Measurements from ENCODE around the gene RPL36.

Gene RPL36

DNA sequence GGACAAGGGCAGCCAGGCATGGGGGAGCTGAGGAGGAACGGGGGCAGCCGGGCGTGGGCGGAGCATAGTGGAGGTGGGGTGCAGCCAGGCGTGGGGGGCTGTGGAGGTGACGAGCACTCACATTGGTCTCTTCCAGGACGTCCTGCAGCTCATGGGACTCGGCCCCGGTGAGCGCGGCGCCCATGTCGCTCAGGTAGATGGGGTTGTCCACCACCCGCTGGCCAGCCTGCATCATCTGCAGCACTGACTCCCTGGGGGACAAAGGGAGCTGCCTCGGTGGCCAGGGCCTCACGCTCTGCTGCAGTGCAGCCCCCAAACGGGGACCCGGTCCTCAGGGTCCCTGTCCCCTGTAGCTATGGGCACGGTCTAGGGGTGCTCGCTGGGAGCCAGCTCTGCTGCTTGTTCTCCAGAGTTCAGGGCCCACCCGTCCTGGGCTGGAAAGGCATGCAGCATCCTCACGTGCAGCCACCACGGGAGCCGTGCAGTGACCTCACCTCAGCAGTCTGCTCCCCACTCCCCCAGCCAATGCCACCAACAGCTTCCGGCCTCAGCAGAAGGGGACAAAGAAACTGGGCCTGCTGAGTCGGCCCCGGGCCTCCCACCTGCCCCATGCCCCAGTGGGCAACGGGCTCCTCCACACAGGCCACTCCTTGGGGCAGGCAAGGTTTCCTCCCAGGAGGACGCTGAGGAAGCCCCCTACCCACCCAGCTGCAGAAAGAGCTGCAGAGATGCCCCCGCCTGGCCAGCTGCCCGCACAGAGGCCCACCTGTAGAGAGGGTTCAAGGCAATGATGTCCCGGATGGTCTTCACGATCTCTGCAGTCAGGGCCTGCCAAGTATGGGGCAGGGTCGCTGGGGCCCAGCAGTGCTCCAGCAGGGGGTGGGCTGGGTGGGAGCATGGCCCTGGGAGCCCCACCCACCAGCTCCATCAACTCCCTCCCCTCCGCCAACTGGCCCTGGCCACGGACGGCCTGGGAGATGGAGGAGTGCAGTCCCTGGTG lies 17.8 kb downstream of the RPL36 start:
- ATAC-seq: no peak
- TF ChIP-seq ZNF565 (CRISPR knock-in tag; conservative IDR thresholded peaks at IDR 0.05; ENCODE audit: low read depth): no peak
- no peak for TF ChIP-seq ZC3H10 (CRISPR knock-in tag; IDR thresholded peaks at IDR 0.05)
- TF ChIP-seq, protein P1, sequence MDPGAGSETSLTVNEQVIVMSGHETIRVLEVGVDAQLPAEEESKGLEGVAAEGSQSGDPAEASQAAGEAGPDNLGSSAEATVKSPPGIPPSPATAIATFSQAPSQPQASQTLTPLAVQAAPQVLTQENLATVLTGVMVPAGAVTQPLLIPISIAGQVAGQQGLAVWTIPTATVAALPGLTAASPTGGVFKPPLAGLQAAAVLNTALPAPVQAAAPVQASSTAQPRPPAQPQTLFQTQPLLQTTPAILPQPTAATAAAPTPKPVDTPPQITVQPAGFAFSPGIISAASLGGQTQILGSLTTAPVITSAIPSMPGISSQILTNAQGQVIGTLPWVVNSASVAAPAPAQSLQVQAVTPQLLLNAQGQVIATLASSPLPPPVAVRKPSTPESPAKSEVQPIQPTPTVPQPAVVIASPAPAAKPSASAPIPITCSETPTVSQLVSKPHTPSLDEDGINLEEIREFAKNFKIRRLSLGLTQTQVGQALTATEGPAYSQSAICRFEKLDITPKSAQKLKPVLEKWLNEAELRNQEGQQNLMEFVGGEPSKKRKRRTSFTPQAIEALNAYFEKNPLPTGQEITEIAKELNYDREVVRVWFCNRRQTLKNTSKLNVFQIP (CRISPR knock-in tag; IDR thresholded peaks at IDR 0.05; ENCODE audit: borderline replicate concordance, low read depth): no peak
- TF ChIP-seq GLIS3 (CRISPR knock-in tag; IDR thresholded peaks at IDR 0.05): no peak
- TF ChIP-seq SNAI2 (CRISPR knock-in tag; IDR thresholded peaks at IDR 0.05): no peak
- no peak for TF ChIP-seq ZFP3 (CRISPR knock-in tag; IDR thresholded peaks at IDR 0.05)
- TF ChIP-seq ESRRG (CRISPR knock-in tag; IDR thresholded peaks at IDR 0.05): no peak
- no peak for TF ChIP-seq BACH2 (CRISPR knock-in tag; IDR thresholded peaks at IDR 0.05; ENCODE audit: borderline replicate concordance)
- no peak for TF ChIP-seq ZNF8 (CRISPR knock-in tag; IDR thresholded peaks at IDR 0.05)
- TF ChIP-seq RARB (CRISPR knock-in tag; IDR thresholded peaks at IDR 0.05): no peak
- TF ChIP-seq CSDC2 (CRISPR knock-in tag; IDR thresholded peaks at IDR 0.05): no peak
- no peak for TF ChIP-seq OSR1 (CRISPR knock-in tag; IDR thresholded peaks at IDR 0.05)
- TF ChIP-seq, protein P2, sequence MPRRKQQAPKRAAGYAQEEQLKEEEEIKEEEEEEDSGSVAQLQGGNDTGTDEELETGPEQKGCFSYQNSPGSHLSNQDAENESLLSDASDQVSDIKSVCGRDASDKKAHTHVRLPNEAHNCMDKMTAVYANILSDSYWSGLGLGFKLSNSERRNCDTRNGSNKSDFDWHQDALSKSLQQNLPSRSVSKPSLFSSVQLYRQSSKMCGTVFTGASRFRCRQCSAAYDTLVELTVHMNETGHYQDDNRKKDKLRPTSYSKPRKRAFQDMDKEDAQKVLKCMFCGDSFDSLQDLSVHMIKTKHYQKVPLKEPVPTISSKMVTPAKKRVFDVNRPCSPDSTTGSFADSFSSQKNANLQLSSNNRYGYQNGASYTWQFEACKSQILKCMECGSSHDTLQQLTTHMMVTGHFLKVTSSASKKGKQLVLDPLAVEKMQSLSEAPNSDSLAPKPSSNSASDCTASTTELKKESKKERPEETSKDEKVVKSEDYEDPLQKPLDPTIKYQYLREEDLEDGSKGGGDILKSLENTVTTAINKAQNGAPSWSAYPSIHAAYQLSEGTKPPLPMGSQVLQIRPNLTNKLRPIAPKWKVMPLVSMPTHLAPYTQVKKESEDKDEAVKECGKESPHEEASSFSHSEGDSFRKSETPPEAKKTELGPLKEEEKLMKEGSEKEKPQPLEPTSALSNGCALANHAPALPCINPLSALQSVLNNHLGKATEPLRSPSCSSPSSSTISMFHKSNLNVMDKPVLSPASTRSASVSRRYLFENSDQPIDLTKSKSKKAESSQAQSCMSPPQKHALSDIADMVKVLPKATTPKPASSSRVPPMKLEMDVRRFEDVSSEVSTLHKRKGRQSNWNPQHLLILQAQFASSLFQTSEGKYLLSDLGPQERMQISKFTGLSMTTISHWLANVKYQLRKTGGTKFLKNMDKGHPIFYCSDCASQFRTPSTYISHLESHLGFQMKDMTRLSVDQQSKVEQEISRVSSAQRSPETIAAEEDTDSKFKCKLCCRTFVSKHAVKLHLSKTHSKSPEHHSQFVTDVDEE (CRISPR knock-in tag; IDR thresholded peaks at IDR 0.05): no peak
- TF ChIP-seq, protein P3, sequence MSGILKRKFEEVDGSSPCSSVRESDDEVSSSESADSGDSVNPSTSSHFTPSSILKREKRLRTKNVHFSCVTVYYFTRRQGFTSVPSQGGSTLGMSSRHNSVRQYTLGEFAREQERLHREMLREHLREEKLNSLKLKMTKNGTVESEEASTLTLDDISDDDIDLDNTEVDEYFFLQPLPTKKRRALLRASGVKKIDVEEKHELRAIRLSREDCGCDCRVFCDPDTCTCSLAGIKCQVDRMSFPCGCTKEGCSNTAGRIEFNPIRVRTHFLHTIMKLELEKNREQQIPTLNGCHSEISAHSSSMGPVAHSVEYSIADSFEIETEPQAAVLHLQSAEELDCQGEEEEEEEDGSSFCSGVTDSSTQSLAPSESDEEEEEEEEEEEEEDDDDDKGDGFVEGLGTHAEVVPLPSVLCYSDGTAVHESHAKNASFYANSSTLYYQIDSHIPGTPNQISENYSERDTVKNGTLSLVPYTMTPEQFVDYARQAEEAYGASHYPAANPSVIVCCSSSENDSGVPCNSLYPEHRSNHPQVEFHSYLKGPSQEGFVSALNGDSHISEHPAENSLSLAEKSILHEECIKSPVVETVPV (CRISPR knock-in tag; IDR thresholded peaks at IDR 0.05): no peak
- no peak for TF ChIP-seq ZFP30 (CRISPR knock-in tag; IDR thresholded peaks at IDR 0.05)
- TF ChIP-seq ZNF70 (CRISPR knock-in tag; IDR thresholded peaks at IDR 0.05): no peak
- no peak for TF ChIP-seq PPARA (CRISPR knock-in tag; IDR thresholded peaks at IDR 0.05; ENCODE audit: borderline replicate concordance)
- TF ChIP-seq, protein P4, sequence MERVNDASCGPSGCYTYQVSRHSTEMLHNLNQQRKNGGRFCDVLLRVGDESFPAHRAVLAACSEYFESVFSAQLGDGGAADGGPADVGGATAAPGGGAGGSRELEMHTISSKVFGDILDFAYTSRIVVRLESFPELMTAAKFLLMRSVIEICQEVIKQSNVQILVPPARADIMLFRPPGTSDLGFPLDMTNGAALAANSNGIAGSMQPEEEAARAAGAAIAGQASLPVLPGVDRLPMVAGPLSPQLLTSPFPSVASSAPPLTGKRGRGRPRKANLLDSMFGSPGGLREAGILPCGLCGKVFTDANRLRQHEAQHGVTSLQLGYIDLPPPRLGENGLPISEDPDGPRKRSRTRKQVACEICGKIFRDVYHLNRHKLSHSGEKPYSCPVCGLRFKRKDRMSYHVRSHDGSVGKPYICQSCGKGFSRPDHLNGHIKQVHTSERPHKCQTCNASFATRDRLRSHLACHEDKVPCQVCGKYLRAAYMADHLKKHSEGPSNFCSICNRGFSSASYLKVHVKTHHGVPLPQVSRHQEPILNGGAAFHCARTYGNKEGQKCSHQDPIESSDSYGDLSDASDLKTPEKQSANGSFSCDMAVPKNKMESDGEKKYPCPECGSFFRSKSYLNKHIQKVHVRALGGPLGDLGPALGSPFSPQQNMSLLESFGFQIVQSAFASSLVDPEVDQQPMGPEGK (CRISPR knock-in tag; IDR thresholded peaks at IDR 0.05; ENCODE audit: borderline replicate concordance): no peak
- TF ChIP-seq TCF4 (CRISPR knock-in tag; IDR thresholded peaks at IDR 0.05; ENCODE audit: borderline replicate concordance): no peak
- no peak for TF ChIP-seq TOX (CRISPR knock-in tag; IDR thresholded peaks at IDR 0.05; ENCODE audit: borderline replicate concordance)

DNA sequence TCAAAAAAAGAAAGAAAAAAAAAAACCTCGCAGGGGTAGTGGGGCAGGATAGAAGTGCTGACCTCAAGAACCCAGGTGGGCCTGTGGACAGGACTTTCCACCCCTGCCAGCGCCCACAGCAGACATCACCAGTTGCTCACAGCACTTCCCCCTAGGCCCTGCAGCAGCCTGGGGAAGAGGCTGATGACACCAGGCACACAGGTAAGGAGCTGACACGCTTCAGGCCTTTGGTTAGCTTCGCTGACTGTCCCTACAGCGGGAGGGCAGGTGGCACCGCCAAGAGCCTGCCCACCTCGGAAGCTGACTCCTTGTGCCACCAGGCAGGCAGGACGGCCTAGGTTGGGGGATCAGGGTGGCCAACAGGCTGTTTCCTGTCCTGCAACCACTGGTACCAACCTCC lies 20.9 kb downstream of the RPL36 start:
- ATAC-seq: no peak
- no peak for TF ChIP-seq ZFP3 (CRISPR knock-in tag; IDR thresholded peaks at IDR 0.05)
- no peak for TF ChIP-seq GLIS3 (CRISPR knock-in tag; IDR thresholded peaks at IDR 0.05)
- TF ChIP-seq SNAI2 (CRISPR knock-in tag; IDR thresholded peaks at IDR 0.05): no peak
- no peak for TF ChIP-seq ARNTL (CRISPR knock-in tag; IDR thresholded peaks at IDR 0.05; ENCODE audit: borderline replicate concordance, low read depth)
- no peak for TF ChIP-seq ESRRG (CRISPR knock-in tag; IDR thresholded peaks at IDR 0.05)
- TF ChIP-seq PPARA (CRISPR knock-in tag; IDR thresholded peaks at IDR 0.05; ENCODE audit: borderline replicate concordance): no peak
- TF ChIP-seq, protein P2 (CRISPR knock-in tag; IDR thresholded peaks at IDR 0.05): no peak
- no peak for TF ChIP-seq OSR1 (CRISPR knock-in tag; IDR thresholded peaks at IDR 0.05)
- TF ChIP-seq ZNF70 (CRISPR knock-in tag; IDR thresholded peaks at IDR 0.05): no peak
- no peak for TF ChIP-seq ISL1 (CRISPR knock-in tag; IDR thresholded peaks at IDR 0.05)
- no peak for TF ChIP-seq TCF4 (CRISPR knock-in tag; IDR thresholded peaks at IDR 0.05; ENCODE audit: borderline replicate concordance)
- TF ChIP-seq BACH2 (CRISPR knock-in tag; IDR thresholded peaks at IDR 0.05; ENCODE audit: borderline replicate concordance): no peak
- TF ChIP-seq, protein P3 (CRISPR knock-in tag; IDR thresholded peaks at IDR 0.05): no peak
- TF ChIP-seq ZFP30 (CRISPR knock-in tag; IDR thresholded peaks at IDR 0.05): no peak
- no peak for TF ChIP-seq ZNF565 (CRISPR knock-in tag; conservative IDR thresholded peaks at IDR 0.05; ENCODE audit: low read depth)

All from SK-N-SH treated with all-trans-retinoic acid at 6 μM for 48 hours (cell line).